GM12878 (cell line): ENCODE data around the gene MAP4K2. TPM values are rescaled to one million over a fixed set of nuclear protein-coding genes. Genes with fewer than 3 reads are reported as not detected.

Experiments used
- ATAC-seq: fragments of 200-7000 bp; cut with Tn5 transposase; 3 replicates; pipeline ENCODE4 v1.9.1; 2020; ENCODE audit warnings: mild to moderate bottlenecking, moderate library complexity
- BruUV-seq: library from RNA; stranded (reverse); fragments of 400-500 nt; replicated peaks from 2 replicates; lab custom pipeline; 2021; lab: Mats Ljungman, UMichigan
- CTCF ChIA-PET: fragments of 300-600 bp; sonication (Branson Sonifier 250); formaldehyde crosslinking; extraction: SDS; loops from one replicate; lab custom pipeline; 2021; ENCODE audit warnings: inconsistent platforms; lab: Yijun Ruan, JAX
- POLR2A ChIA-PET: fragments of 350-600 bp; formaldehyde crosslinking; extraction: SDS; loops from one replicate; lab custom pipeline; 2021; ENCODE audit warnings: inconsistent platforms; lab: Charles Lee
- RAD21 ChIA-PET: fragments of 300-600 bp; sonication (Branson Sonifier 250); formaldehyde crosslinking; loops from one replicate; lab custom pipeline; 2023; ENCODE audit warnings: antibody characterized with exemption; ENCODE audit not compliant: unreplicated experiment; lab: Charles Lee
- SMC1A ChIA-PET: fragments of 300-600 bp; sonication (Branson Sonifier 250); formaldehyde crosslinking; loops from one replicate; lab custom pipeline; 2023; ENCODE audit not compliant: unreplicated experiment, uncharacterized antibody; lab: Charles Lee
- DNase-seq: peaks from one replicate; pipeline ENCODE4 v3.0.0-alpha.2; 2011; ENCODE audit warnings: low read depth, low spot score
- FAIRE-seq: peaks from 3 replicates; lab custom pipeline; 2011; peaks lifted over from hg19 to GRCh38; lab: Jason Lieb, UNC
- H2AFZ ChIP-seq: 2 replicates; pipeline ENCODE4 v1.6.0; 2011; ENCODE audit warnings: low read depth, low read length, control low read depth; ENCODE audit not compliant: control insufficient read depth
- H3K27ac ChIP-seq: 2 replicates; pipeline ENCODE4 v1.5.1; 2011; ENCODE audit warnings: control low read depth; ENCODE audit not compliant: control insufficient read depth, insufficient read depth
- H3K27me3 ChIP-seq, 2 experiments: replicated peaks in 1 of 2; 2 replicates each; pipeline versions ENCODE4 v1.6.0 to v1.6.1; 2011; ENCODE audit warnings: low read length in 1 of 2; ENCODE audit not compliant: control insufficient read depth in 2 of 2, insufficient read depth in 2 of 2
- H3K36me3 ChIP-seq, 2 experiments: 2 replicates each; pipeline ENCODE4 v1.5.1; 2011; ENCODE audit warnings: low read length in 1 of 2; ENCODE audit not compliant: control insufficient read depth in 2 of 2, insufficient read depth in 2 of 2
- H3K4me1 ChIP-seq: 2 replicates; pipeline ENCODE4 v1.6.1; 2011; ENCODE audit warnings: mild to moderate bottlenecking, low read length, moderate library complexity, mixed read lengths; ENCODE audit not compliant: control insufficient read depth, insufficient read depth
- H3K4me2 ChIP-seq: 2 replicates; pipeline ENCODE4 v1.6.0; 2011; ENCODE audit warnings: control low read depth; ENCODE audit not compliant: control insufficient read depth, insufficient read depth
- H3K4me3 ChIP-seq: fragments of 200-600 bp; sonication (generic); 2 replicates; pipeline ENCODE4 v1.5.1; 2016
- H3K79me2 ChIP-seq: 2 replicates; pipeline ENCODE4 v1.6.0; 2011; ENCODE audit warnings: low read length; ENCODE audit not compliant: control insufficient read depth, insufficient read depth
- H3K9ac ChIP-seq: 2 replicates; pipeline ENCODE4 v1.8.0; 2011; ENCODE audit warnings: low read length, control low read depth, mixed read lengths; ENCODE audit not compliant: control insufficient read depth, insufficient read depth
- H3K9me3 ChIP-seq: replicated peaks from 3 replicates; pipeline ENCODE4 v1.5.1; 2011; ENCODE audit warnings: mild to moderate bottlenecking, low read length; ENCODE audit not compliant: control insufficient read depth, insufficient read depth
- H4K20me1 ChIP-seq: 2 replicates; pipeline ENCODE4 v1.6.0; 2011; ENCODE audit not compliant: control insufficient read depth, insufficient read depth
- BHLHE40 ChIP-seq, 2 experiments: fragments of 450-650 bp in 1 of 2; IDR thresholded peaks; 2 replicates each; pipeline ENCODE4 v1.6.1; 2011 to 2017; ENCODE audit warnings: low read depth in 2 of 2, borderline replicate concordance in 1 of 2, improper control_type of control experiment in 1 of 2, low read length in 1 of 2, mild to moderate bottlenecking in 1 of 2
- CHD4 ChIP-seq: fragments of 200-600 bp; sonication (generic); IDR thresholded peaks from 2 replicates; pipeline ENCODE4 v1.6.1; 2016; ENCODE audit warnings: mild to moderate bottlenecking
- CREM ChIP-seq: IDR thresholded peaks from 2 replicates; pipeline ENCODE4 v1.6.1; 2014; ENCODE audit warnings: antibody characterized with exemption, low read depth
- ELK1 ChIP-seq: IDR thresholded peaks from 2 replicates; pipeline ENCODE4 v1.6.1; 2012; ENCODE audit warnings: low read depth, low read length, improper control_type of control experiment
- MTA2 ChIP-seq: fragments of 450-650 bp; IDR thresholded peaks from 2 replicates; pipeline ENCODE4 v1.6.1; 2016; ENCODE audit warnings: low read depth, mild to moderate bottlenecking, moderate library complexity
- MTA3 ChIP-seq: IDR thresholded peaks from 2 replicates; pipeline ENCODE4 v1.6.1; 2012; ENCODE audit warnings: low read length, inconsistent platforms, borderline replicate concordance
- MXI1 ChIP-seq: fragments of 150-350 bp; IDR thresholded peaks from 2 replicates; pipeline ENCODE4 v1.6.1; 2011; ENCODE audit warnings: low read depth, mild to moderate bottlenecking, inconsistent platforms, low read length, improper control_type of control experiment
- ZNF24 ChIP-seq: fragments of 450-650 bp; IDR thresholded peaks from 2 replicates; pipeline ENCODE4 v1.6.1; 2017; ENCODE audit warnings: antibody characterized with exemption, mild to moderate bottlenecking
- ZNF622 ChIP-seq: fragments of 450-650 bp; IDR thresholded peaks from 2 replicates; pipeline ENCODE4 v1.6.1; 2017; ENCODE audit warnings: mild to moderate bottlenecking, inconsistent platforms
- ZSCAN29 ChIP-seq: fragments of 450-650 bp; IDR thresholded peaks from 2 replicates; pipeline ENCODE4 v1.6.1; 2017; ENCODE audit warnings: mild to moderate bottlenecking, moderate library complexity
- WGBS: methylation state at CpG from one replicate; pipeline ENCODE4 v1.1.6; 2016; ENCODE audit warnings: low lambda C conversion rate; ENCODE audit not compliant: insufficient replicate concordance, insufficient coverage; ENCODE audit errors: missing lambda C conversion rate; 5-methylcytosine and 5-hydroxymethylcytosine counted together
- in situ Hi-C: fragments of 300-500 bp; cut with MboI; formaldehyde crosslinking; loops from 9 replicates; pipeline ENCODE4 v1.14.3; 2018; ENCODE audit warnings: mixed read lengths
- intact Hi-C: fragments of 100-400 bp; cut with micrococcal nuclease; formaldehyde crosslinking; loops from one replicate; pipeline ENCODE4 v1.14.2; 2022; ENCODE audit not compliant: unreplicated experiment
- polyA plus RNA-seq, 11 experiments: library from polyadenylated mRNA; depleted of rRNA in 4 of 11; unstranded in 6 of 11; stranded (reverse) in 5 of 11; fragments of >200 nt; fragmentation: Nextera tagmentation in 4 of 11; fragmentation: Illumina TruSeq in 1 of 11; extraction: Ambion mirVana in 4 of 11; extraction: Trizol in 1 of 11; gene quantifications; 1 replicate in 1 of 11; 2 replicates in 10 of 11; pipeline versions ENCODE4 v1.2.1 to v1.2.3, GENCODE V29; 2011 to 2016; ENCODE audit warnings: inconsistent platforms in 2 of 11, missing spikeins in 2 of 11, low read depth in 1 of 11
- total RNA-seq, 4 experiments: library from RNA; depleted of rRNA in 3 of 4; stranded (reverse); fragments of >200 nt in 3 of 4; fragmentation: Illumina TruSeq in 1 of 4; extraction: Trizol in 1 of 4; gene quantifications; 2 replicates each; pipeline versions ENCODE4 v1.2.1 to v1.2.3, GENCODE V29; 2013 to 2021
- TF ChIP-seq, protein P1 (sequence below), 3 experiments: IDR thresholded peaks in 2 of 3; conservative IDR thresholded peaks in 1 of 3; 2 replicates each; pipeline ENCODE4 v1.5.1; 2011; ENCODE audit warnings: low read depth in 3 of 3, low read length in 3 of 3, mild to moderate bottlenecking in 3 of 3, control low read depth in 2 of 3, moderate library complexity in 2 of 3, inconsistent platforms in 1 of 3, mixed read lengths in 1 of 3; ENCODE audit not compliant: control insufficient read depth in 2 of 3, insufficient read depth in 1 of 3; ENCODE audit errors: extremely low read depth in 1 of 3
- TF ChIP-seq, protein P2 (sequence below): fragments of 450-650 bp; IDR thresholded peaks from 2 replicates; pipeline ENCODE4 v1.6.1; 2017; ENCODE audit warnings: antibody characterized with exemption, mild to moderate bottlenecking, moderate library complexity

The MAP4K2 gene
- total and polyA plus RNA-seq, 10 of the 15 experiments (the other 5 are each of a cell fraction or from before 2014, with no cell fraction given) = 0.98 to 78.1 (median 48.9) TPM

GRCh38 chr11:64835616-64836447 is 32.8 kb upstream of the MAP4K2 start:
- ChIA-PET RAD21 (interaction anchor here (0.6 to 1.3 kb wide), 3 partner anchors 12 to 440 kb away, joined by 3 to 4 read pairs (median 3); no protein-coding TSS in a partner anchor), POLR2A (interaction anchor here (0.7 kb wide), 1 partner anchor 37 kb away, joined by 3 read pairs; no protein-coding TSS in a partner anchor), CTCF (interaction anchor here (0.8 to 1.1 kb wide), 2 partner anchors 8 to 13 kb away, joined by 3 to 4 read pairs; partner anchors contain the start of gene CDC42BPG), SMC1A (no interaction called here)
- peaks cover 3% of the 10 kb centered on the region; the same call in 1 of the 2 replicates for H3K4me1 ChIP-seq
- no TSS peak for BruUV-seq
- DNase-seq = no peak
- 44% methylated on average over 14 of the region's 17 CpGs for WGBS
- no peaks in the 10 kb centered on the region for H3K36me3 ChIP-seq
- H3K4me3 ChIP-seq = no peak overlapping the region
- TF ChIP-seq MXI1 (no peak), MTA3 (no peak), BHLHE40 (IDR thresholded peaks at IDR 0.05; ENCODE audit: borderline replicate concordance in 1 of 2, low read depth in 2 of 2, low read length in 1 of 2) (no peak), ZNF622 (no peak), ZSCAN29 (no peak), ZNF24 (no peak), CHD4 (no peak), CREM (no peak), ELK1 (no peak), MTA2 (no peak)
- TF ChIP-seq, protein P1, sequence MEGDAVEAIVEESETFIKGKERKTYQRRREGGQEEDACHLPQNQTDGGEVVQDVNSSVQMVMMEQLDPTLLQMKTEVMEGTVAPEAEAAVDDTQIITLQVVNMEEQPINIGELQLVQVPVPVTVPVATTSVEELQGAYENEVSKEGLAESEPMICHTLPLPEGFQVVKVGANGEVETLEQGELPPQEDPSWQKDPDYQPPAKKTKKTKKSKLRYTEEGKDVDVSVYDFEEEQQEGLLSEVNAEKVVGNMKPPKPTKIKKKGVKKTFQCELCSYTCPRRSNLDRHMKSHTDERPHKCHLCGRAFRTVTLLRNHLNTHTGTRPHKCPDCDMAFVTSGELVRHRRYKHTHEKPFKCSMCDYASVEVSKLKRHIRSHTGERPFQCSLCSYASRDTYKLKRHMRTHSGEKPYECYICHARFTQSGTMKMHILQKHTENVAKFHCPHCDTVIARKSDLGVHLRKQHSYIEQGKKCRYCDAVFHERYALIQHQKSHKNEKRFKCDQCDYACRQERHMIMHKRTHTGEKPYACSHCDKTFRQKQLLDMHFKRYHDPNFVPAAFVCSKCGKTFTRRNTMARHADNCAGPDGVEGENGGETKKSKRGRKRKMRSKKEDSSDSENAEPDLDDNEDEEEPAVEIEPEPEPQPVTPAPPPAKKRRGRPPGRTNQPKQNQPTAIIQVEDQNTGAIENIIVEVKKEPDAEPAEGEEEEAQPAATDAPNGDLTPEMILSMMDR (IDR thresholded peaks at IDR 0.05 in 2 of 3, conservative IDR thresholded peaks at IDR 0.05 in 1 of 3; ENCODE audit: control insufficient read depth in 2 of 3, extremely low read depth in 1 of 3, insufficient read depth in 1 of 3, low read depth in 3 of 3, low read length in 3 of 3) = no peak
- TF ChIP-seq, protein P2, sequence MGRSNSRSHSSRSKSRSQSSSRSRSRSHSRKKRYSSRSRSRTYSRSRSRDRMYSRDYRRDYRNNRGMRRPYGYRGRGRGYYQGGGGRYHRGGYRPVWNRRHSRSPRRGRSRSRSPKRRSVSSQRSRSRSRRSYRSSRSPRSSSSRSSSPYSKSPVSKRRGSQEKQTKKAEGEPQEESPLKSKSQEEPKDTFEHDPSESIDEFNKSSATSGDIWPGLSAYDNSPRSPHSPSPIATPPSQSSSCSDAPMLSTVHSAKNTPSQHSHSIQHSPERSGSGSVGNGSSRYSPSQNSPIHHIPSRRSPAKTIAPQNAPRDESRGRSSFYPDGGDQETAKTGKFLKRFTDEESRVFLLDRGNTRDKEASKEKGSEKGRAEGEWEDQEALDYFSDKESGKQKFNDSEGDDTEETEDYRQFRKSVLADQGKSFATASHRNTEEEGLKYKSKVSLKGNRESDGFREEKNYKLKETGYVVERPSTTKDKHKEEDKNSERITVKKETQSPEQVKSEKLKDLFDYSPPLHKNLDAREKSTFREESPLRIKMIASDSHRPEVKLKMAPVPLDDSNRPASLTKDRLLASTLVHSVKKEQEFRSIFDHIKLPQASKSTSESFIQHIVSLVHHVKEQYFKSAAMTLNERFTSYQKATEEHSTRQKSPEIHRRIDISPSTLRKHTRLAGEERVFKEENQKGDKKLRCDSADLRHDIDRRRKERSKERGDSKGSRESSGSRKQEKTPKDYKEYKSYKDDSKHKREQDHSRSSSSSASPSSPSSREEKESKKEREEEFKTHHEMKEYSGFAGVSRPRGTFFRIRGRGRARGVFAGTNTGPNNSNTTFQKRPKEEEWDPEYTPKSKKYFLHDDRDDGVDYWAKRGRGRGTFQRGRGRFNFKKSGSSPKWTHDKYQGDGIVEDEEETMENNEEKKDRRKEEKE = no peak
- ATAC-seq = no peak
- H3K4me2 ChIP-seq = no peak overlapping the region
- H3K9ac ChIP-seq = no peak overlapping the region
- intact Hi-C loops = no loop called here
- FAIRE-seq = no peak
- in situ Hi-C loops = no loop called here
- no peak overlapping the region for H3K27ac ChIP-seq
- no peaks in the 10 kb centered on the region for H4K20me1 ChIP-seq
- no peaks in the 10 kb centered on the region for H3K9me3 ChIP-seq
- no peak overlapping the region for H2AFZ ChIP-seq
- no peaks in the 10 kb centered on the region for H3K27me3 ChIP-seq
- no peaks in the 10 kb centered on the region for H3K79me2 ChIP-seq
